HG02610 (cell line): Measurements from ENCODE around the gene RFWD3.

Source experiments
- ATAC-seq: cut with Tn5 transposase; IDR thresholded peaks from one replicate; pipeline ENCODE4 v1.9.1; 2021; ENCODE audit warnings: mild to moderate bottlenecking, moderate library complexity; ENCODE audit not compliant: unreplicated experiment

RFWD3 gene

GRCh38 chr16:74623214-74623838 lies 43.4 kb downstream of the RFWD3 start:
- no peak for ATAC-seq

GRCh38 chr16:74622005-74622404 lies 44.7 kb downstream of the RFWD3 start:
- ATAC-seq, result no peak

GRCh38 chr16:74617206-74617788 lies 49.4 kb downstream of the RFWD3 start:
- no peak for ATAC-seq

- no peak for ATAC-seq
Measured at GRCh38 chr16:74611721-74612120, 55.0 kb downstream of the RFWD3 start.

- no peak for ATAC-seq
Measured at GRCh38 chr16:74608944-74609343, 57.7 kb downstream of the RFWD3 start.

- no peak for ATAC-seq
Measured at GRCh38 chr16:74608381-74608780, 58.3 kb downstream of the RFWD3 start.

- no peak for ATAC-seq
Measured at GRCh38 chr16:74607962-74608356, 58.7 kb downstream of the RFWD3 start.

- peak; percentile 14 for ATAC-seq
Measured at GRCh38 chr16:74607310-74607961, 59.2 kb downstream of the RFWD3 start.

- ATAC-seq, result peak; percentile 95
Measured at GRCh38 chr16:74606521-74607309, 60.0 kb downstream of the RFWD3 start, which contains the start of gene GLG1. TSS of gene GLG1 (minus strand) at chr16:74607114. CDS start at chr16:74607094, 20 bp downstream.

- ATAC-seq, result no peak
Measured at GRCh38 chr16:74605746-74606520, 60.7 kb downstream of the RFWD3 start.

GRCh38 chr16:74605332-74605731 lies 61.3 kb downstream of the RFWD3 start:
- ATAC-seq, result no peak

- ATAC-seq, result no peak
Measured at GRCh38 chr16:74603848-74604247, 62.8 kb downstream of the RFWD3 start.

GRCh38 chr16:74601126-74601871 lies 65.4 kb downstream of the RFWD3 start:
- peak; percentile 87 for ATAC-seq

- no peak for ATAC-seq
Measured at GRCh38 chr16:74596586-74596985, 70.1 kb downstream of the RFWD3 start.

GRCh38 chr16:74592847-74593246 lies 73.8 kb downstream of the RFWD3 start:
- ATAC-seq, result no peak

- no peak for ATAC-seq
Measured at GRCh38 chr16:74591876-74592650, 74.6 kb downstream of the RFWD3 start.

GRCh38 chr16:74586948-74587347 lies 79.7 kb downstream of the RFWD3 start:
- ATAC-seq, result no peak

- ATAC-seq, result no peak
Measured at GRCh38 chr16:74585846-74586443, 80.7 kb downstream of the RFWD3 start.
